GM06990 (cell line): ENCODE results near the gene PPP1R12C.

Experiments
- DNase-seq: peaks from one replicate; pipeline ENCODE4 v3.0.0-alpha.2; 2011; ENCODE audit not compliant: insufficient read length; ENCODE audit errors: extremely low read depth
- H3K27me3 ChIP-seq: replicated peaks from 2 replicates; pipeline ENCODE4 v1.6.0; 2011; ENCODE audit warnings: low read length; ENCODE audit not compliant: control insufficient read depth, insufficient read depth
- H3K36me3 ChIP-seq: 2 replicates; pipeline ENCODE4 v1.5.1; 2011; ENCODE audit warnings: low read length; ENCODE audit not compliant: control insufficient read depth, insufficient read depth
- H3K4me3 ChIP-seq: replicated peaks from 2 replicates; pipeline ENCODE4 v1.5.1; 2011; ENCODE audit warnings: low read depth, mild to moderate bottlenecking, control low read depth, low read length
- CTCF ChIP-seq: IDR thresholded peaks from 2 replicates; pipeline ENCODE4 v1.5.1; 2011; ENCODE audit warnings: low read length, control low read depth, mild to moderate bottlenecking, inconsistent platforms; ENCODE audit not compliant: insufficient read depth, poor library complexity, severe bottlenecking

Gene PPP1R12C

GRCh38 chr19:55116859-55117662 is at the start of gene PPP1R12C:
PPP1R12C (minus strand) TSS chr19:55117637; CDS start chr19:55117543, 94 bp downstream.
- Histone ChIP-seq H3K27me3 (no peaks in the 10 kb centered on the region), H3K4me3 (peak within 1 kb of the TSS; percentile 94), H3K36me3 (peaks cover 4% of the 10 kb centered on the region; the same call in 1 of the 2 replicates)
- DNase-seq: no peak
- TF ChIP-seq CTCF: no peak

- DNase-seq: peak; percentile 89
- no peaks in the 10 kb centered on the region for H3K27me3 ChIP-seq
- no peak for TF ChIP-seq CTCF
- H3K36me3 ChIP-seq: no peaks in the 10 kb centered on the region
- H3K4me3 ChIP-seq: peak within 1 kb of the TSS; percentile 51
These were observed 49.3 kb upstream of the PPP1R12C start, which contains the start of gene DNAAF3 for GRCh38 chr19:55166530-55167268. DNAAF3 (minus strand) TSS chr19:55166613; CDS start chr19:55166413, 200 bp downstream.

GRCh38 chr19:55165952-55166529 is 48.6 kb upstream of the PPP1R12C start:
- no peaks in the 10 kb centered on the region for H3K27me3 ChIP-seq
- DNase-seq: peak; percentile 75
- TF ChIP-seq CTCF: peak; percentile 49
- H3K36me3 ChIP-seq: no peaks in the 10 kb centered on the region
- H3K4me3 ChIP-seq: peak overlapping the region; percentile 51

DNA sequence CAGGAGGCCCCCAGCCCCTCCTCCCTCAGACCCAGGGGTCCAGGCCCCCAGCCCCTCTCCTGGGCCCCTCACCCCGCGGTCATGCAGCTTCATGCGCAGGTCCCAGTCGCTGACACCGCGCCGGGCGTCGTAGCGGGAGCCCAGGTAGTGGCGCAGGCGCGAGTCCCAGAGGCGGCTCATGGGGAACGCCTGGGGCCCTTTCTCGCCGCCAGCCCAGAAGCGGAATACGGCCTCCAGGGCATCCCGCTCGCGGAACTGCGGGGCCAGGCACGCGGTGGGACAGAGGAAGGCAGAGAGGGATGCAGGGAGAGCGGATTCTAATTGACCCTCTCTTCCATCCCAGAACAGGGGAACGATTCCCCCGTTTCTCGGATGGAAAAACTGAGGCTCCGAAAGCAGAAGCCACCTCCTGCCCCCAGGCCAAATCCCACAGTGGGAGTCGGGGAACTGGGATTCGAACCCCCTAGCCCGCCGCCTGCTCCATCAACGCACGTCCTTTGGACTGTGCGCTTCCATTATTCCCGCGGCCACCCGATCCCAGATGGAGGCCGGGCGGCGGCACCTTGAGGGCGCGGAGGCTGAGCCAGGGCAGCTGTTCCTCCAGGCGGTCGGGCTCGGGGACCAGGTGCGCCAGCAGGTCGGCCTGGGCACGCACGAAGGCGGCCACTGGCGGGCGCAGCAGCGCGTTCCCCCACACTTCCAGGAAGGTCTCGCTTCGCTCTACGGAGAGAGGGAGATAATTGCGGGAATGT is 44.3 kb upstream of the PPP1R12C start:
- H3K4me3 ChIP-seq: no peak overlapping the region

More for the DNA sequence above, 44.3 kb upstream of the PPP1R12C start:
- Histone ChIP-seq H3K36me3 (no peaks in the 10 kb centered on the region), H3K27me3 (no peaks in the 10 kb centered on the region)
- DNase-seq: no peak
- no peak for TF ChIP-seq CTCF
